K562 (cell line): ENCODE data around the gene PCAT6. TPM values are rescaled to one million over a fixed set of nuclear protein-coding genes. Genes with fewer than 3 reads are reported as not detected.
A peak's percentile ranks its signal among the peaks of the same experiment; 100 is the strongest.

Experiments used
- ATAC-seq: fragments of 200-7000 bp; cut with Tn5 transposase; 3 replicates; pipeline ENCODE4 v1.9.1; 2020; ENCODE audit warnings: moderate library complexity
- BruUV-seq: library from RNA; stranded (reverse); fragments of 400-500 nt; replicated peaks from 2 replicates; lab custom pipeline; 2021; lab: Mats Ljungman, UMichigan
- CTCF ChIA-PET: fragments of 300-600 bp; formaldehyde crosslinking; extraction: SDS; loops from one replicate; lab custom pipeline; 2021; ENCODE audit warnings: low intra/inter-chr PET ratio; lab: Yijun Ruan, JAX
- POLR2A ChIA-PET: fragments of 300-600, 350-650 bp; sonication (Branson Sonifier 250); formaldehyde crosslinking; extraction: SDS; loops from one replicate; lab custom pipeline; 2021; ENCODE audit warnings: antibody characterized with exemption, inconsistent platforms; lab: Yijun Ruan, JAX
- DNase-seq, 4 experiments: peaks; one replicate each; pipeline versions ENCODE4 v3.0.0 to v3.0.0-alpha.2; 2011 to 2018; ENCODE audit warnings: low spot score in 3 of 4, mixed read lengths in 3 of 4; ENCODE audit errors: extremely low read depth in 1 of 4
- FAIRE-seq: peaks from 2 replicates; lab custom pipeline; 2011; peaks lifted over from hg19 to GRCh38; lab: Jason Lieb, UNC
- H2AFZ ChIP-seq: 2 replicates; pipeline ENCODE4 v1.6.0; 2011; ENCODE audit warnings: low read depth, low read length, control low read depth, inconsistent platforms
- H3K27ac ChIP-seq: fragments of 200-600 bp; 3 replicates; pipeline ENCODE4 v1.8.0; 2011; ENCODE audit warnings: low read depth, mild to moderate bottlenecking, control low read depth, inconsistent platforms, low read length, moderate library complexity, mixed read lengths; ENCODE audit errors: extremely low read depth
- H3K27me3 ChIP-seq, 2 experiments: fragments of 300-600 bp in 1 of 2; 2 replicates in 1 of 2; 3 replicates in 1 of 2; pipeline versions ENCODE4 v1.6.0 to v1.8.0; 2011; ENCODE audit warnings: inconsistent platforms in 2 of 2, low read length in 2 of 2, mild to moderate bottlenecking in 1 of 2, mixed read lengths in 1 of 2, moderate library complexity in 1 of 2; ENCODE audit not compliant: control insufficient read depth in 2 of 2, insufficient read depth in 2 of 2
- H3K36me3 ChIP-seq: fragments of 300-600 bp; 3 replicates; pipeline ENCODE4 v1.8.0; 2011; ENCODE audit warnings: mild to moderate bottlenecking, low read length, inconsistent platforms; ENCODE audit not compliant: control insufficient read depth, insufficient read depth
- H3K4me1 ChIP-seq, 2 experiments: fragments of 200-600 bp in 1 of 2; replicated peaks in 1 of 2; 2 replicates in 1 of 2; 3 replicates in 1 of 2; pipeline versions ENCODE4 v1.5.1 to v1.8.0; 2011; ENCODE audit warnings: inconsistent platforms in 2 of 2, low read length in 2 of 2, mild to moderate bottlenecking in 1 of 2, mixed read lengths in 1 of 2, moderate library complexity in 1 of 2; ENCODE audit not compliant: control insufficient read depth in 2 of 2, insufficient read depth in 2 of 2
- H3K4me2 ChIP-seq: 2 replicates; pipeline ENCODE4 v1.6.1; 2011; ENCODE audit warnings: low read length, control low read depth, inconsistent platforms, mixed read lengths; ENCODE audit not compliant: insufficient read depth
- H3K4me3 ChIP-seq: fragments of 200-600 bp; sonication (generic), shearing (Covaris generic); 2 replicates; pipeline ENCODE4 v1.5.1; 2016; ENCODE audit warnings: control low read depth, inconsistent platforms
- H3K79me2 ChIP-seq: fragments of 200-600 bp; 3 replicates; pipeline ENCODE4 v1.8.0; 2011; ENCODE audit warnings: low read length, inconsistent platforms; ENCODE audit not compliant: control insufficient read depth, insufficient read depth
- H3K9ac ChIP-seq, 2 experiments: 2 replicates each; pipeline versions ENCODE4 v1.6.0 to v1.6.1; 2011; ENCODE audit warnings: low read depth in 2 of 2, low read length in 2 of 2, control low read depth in 1 of 2, inconsistent platforms in 1 of 2, mild to moderate bottlenecking in 1 of 2, mixed read lengths in 1 of 2; ENCODE audit not compliant: insufficient read depth in 1 of 2
- H3K9me1 ChIP-seq: one replicate; pipeline ENCODE4 v1.6.0; 2011; ENCODE audit warnings: inconsistent platforms, mild to moderate bottlenecking, low read length, moderate library complexity; ENCODE audit not compliant: control insufficient read depth, insufficient read depth
- H3K9me3 ChIP-seq: replicated peaks from 2 replicates; pipeline ENCODE4 v1.5.1; 2011; ENCODE audit warnings: low read depth, low read length, inconsistent platforms; ENCODE audit not compliant: control insufficient read depth, insufficient read depth
- H4K20me1 ChIP-seq: replicated peaks from 2 replicates; pipeline ENCODE4 v1.6.1; 2011; ENCODE audit warnings: low read length, inconsistent platforms, mixed read lengths; ENCODE audit not compliant: control insufficient read depth, insufficient read depth
- ATF1 ChIP-seq, 2 experiments: fragments of 450-650 bp in 1 of 2; IDR thresholded peaks; 2 replicates each; pipeline ENCODE4 v1.6.1; 2016; ENCODE audit warnings: missing compliant biosample characterization in 1 of 2, missing genetic modification characterization in 1 of 2
- CBFB ChIP-seq: sonication (generic); formaldehyde crosslinking; IDR thresholded peaks from 2 replicates; pipeline ENCODE4 v1.4.0; 2020; ENCODE audit warnings: mild to moderate bottlenecking, missing genetic modification reagents
- DIDO1 ChIP-seq: fragments of 450-650 bp; IDR thresholded peaks from 2 replicates; pipeline ENCODE4 v1.6.1; 2016; ENCODE audit warnings: low read depth, missing biosample characterization, missing genetic modification characterization
- FOSL1 ChIP-seq: fragments of 200-800 bp; sonication (Bioruptor generic); conservative IDR thresholded peaks from 2 replicates; pipeline ENCODE4 v1.6.1; 2016; ENCODE audit warnings: missing genetic modification characterization, missing compliant biosample characterization
- NR2F6 ChIP-seq: fragments of 450-650 bp; formaldehyde crosslinking; IDR thresholded peaks from 2 replicates; pipeline ENCODE4 v1.4.0; 2020; ENCODE audit warnings: mild to moderate bottlenecking
- POLR2AphosphoS5 ChIP-seq: IDR thresholded peaks from 2 replicates; pipeline ENCODE4 v1.6.1; 2011; ENCODE audit warnings: mild to moderate bottlenecking, low read depth, low read length, moderate library complexity; ENCODE audit not compliant: control insufficient read depth, insufficient read depth
- SMAD4 ChIP-seq: fragments of 250-450 bp; sonication (Bioruptor Pico); conservative IDR thresholded peaks from 2 replicates; pipeline ENCODE4 v1.8.0; 2021; ENCODE audit warnings: inconsistent platforms, mild to moderate bottlenecking, moderate library complexity
- ZNF354B ChIP-seq: fragments of 250-450 bp; sonication (Bioruptor Pico); IDR thresholded peaks from 2 replicates; pipeline ENCODE4 v1.4.0; 2020
- ZNF695 ChIP-seq: fragments of 450-650 bp; formaldehyde crosslinking; IDR thresholded peaks from 2 replicates; pipeline ENCODE4 v1.4.0; 2020; ENCODE audit warnings: mild to moderate bottlenecking, moderate library complexity
- ZNF699 ChIP-seq: fragments of 250-450 bp; sonication (Bioruptor Pico); IDR thresholded peaks from 2 replicates; pipeline ENCODE4 v1.8.0; 2021; ENCODE audit warnings: mild to moderate bottlenecking, moderate library complexity; ENCODE audit not compliant: insufficient replicate concordance
- WGBS: fragments of 100-300 bp; shearing (Covaris generic); methylation state at CpG from one replicate; pipeline ENCODE4 v1.1.6; 2016; ENCODE audit warnings: low coverage, mixed read lengths; ENCODE audit not compliant: insufficient coverage; ENCODE audit errors: missing lambda C conversion rate; 5-methylcytosine and 5-hydroxymethylcytosine counted together
- in situ Hi-C: fragments of 300-500 bp; cut with MboI; formaldehyde crosslinking; loops from 4 replicates; pipeline ENCODE4 v1.15.0; 2018; ENCODE audit warnings: inconsistent platforms, mixed read lengths
- intact Hi-C: fragments of 100-400 bp; cut with micrococcal nuclease; formaldehyde crosslinking; loops from 2 replicates; pipeline ENCODE4 v1.14.2; 2022
- polyA plus RNA-seq, 8 experiments: library from polyadenylated mRNA; depleted of rRNA in 4 of 8; stranded (reverse) in 5 of 8; unstranded in 3 of 8; fragments of >200 nt; fragmentation: Nextera tagmentation in 2 of 8; fragmentation: Illumina TruSeq in 1 of 8; extraction: Ambion mirVana in 2 of 8; extraction: Trizol in 1 of 8; gene quantifications; 2 replicates each; pipeline versions ENCODE4 v1.2.1 to v1.2.3, GENCODE V29; 2011 to 2014; ENCODE audit warnings: inconsistent platforms in 1 of 8, missing spikeins in 1 of 8
- total RNA-seq, 7 experiments: library from RNA; depleted of rRNA in 6 of 7; stranded (reverse); fragments of >200 nt in 6 of 7; fragmentation: Illumina TruSeq in 2 of 7; extraction: Trizol in 2 of 7; gene quantifications; 2 replicates each; pipeline versions ENCODE4 v1.2.1 to v1.2.3, GENCODE V29; 2011 to 2021; ENCODE audit warnings: low replicate concordance in 1 of 7
- TF ChIP-seq, protein P1 (sequence below), 2 experiments: fragments of 250-450 bp in 1 of 2; fragments of 450-650 bp in 1 of 2; sonication (Bioruptor Pico) in 1 of 2; IDR thresholded peaks; 2 replicates each; pipeline versions ENCODE4 v1.6.1 to v1.8.0; 2016 to 2021; ENCODE audit warnings: mild to moderate bottlenecking in 2 of 2, moderate library complexity in 2 of 2, missing compliant biosample characterization in 1 of 2, missing genetic modification characterization in 1 of 2
- TF ChIP-seq, protein P2 (sequence below): fragments of 450-650 bp; IDR thresholded peaks from 2 replicates; pipeline ENCODE4 v1.6.1; 2016; ENCODE audit warnings: missing biosample characterization, missing genetic modification characterization
- TF ChIP-seq, protein P3 (sequence below): sonication (generic); formaldehyde crosslinking; IDR thresholded peaks from 2 replicates; pipeline ENCODE4 v1.8.0; 2023; ENCODE audit warnings: mild to moderate bottlenecking, missing genetic modification reagents
- TF ChIP-seq, protein P4 (sequence below): sonication (generic); formaldehyde crosslinking; IDR thresholded peaks from 2 replicates; pipeline ENCODE4 v1.8.0; 2022; ENCODE audit warnings: missing genetic modification reagents, mild to moderate bottlenecking, borderline replicate concordance

PCAT6 gene
- total and polyA plus RNA-seq, 9 of the 15 experiments (the other 6 are each of a cell fraction or from before 2014, with no cell fraction given) = 0.25 to 2.4 (median 0.54) TPM; not detected in 1

DNA sequence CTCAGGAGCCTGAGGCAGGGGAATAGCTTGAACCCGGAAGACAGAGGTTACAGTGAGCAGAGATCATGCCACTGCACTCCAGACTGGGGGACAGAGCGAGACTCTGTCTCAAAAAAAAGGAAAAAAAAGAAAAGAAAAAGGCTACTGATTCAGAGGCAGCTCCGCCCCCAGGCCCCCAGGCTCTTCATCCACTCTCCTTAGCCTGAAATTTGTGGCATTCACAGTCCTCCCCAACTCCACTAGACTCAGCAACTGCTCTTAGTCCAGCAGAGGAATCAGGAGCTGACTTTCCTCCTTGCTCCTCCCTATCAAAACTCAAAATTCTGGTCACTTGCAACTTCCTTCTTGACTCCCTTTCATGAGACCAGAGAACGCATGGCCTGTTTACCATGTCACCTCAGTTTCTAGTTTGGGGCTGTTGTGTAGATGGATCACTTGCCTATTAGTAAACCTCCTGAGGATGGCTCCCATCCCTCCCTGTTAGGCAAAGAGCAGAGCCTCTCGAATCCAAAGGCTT, 27.1 kb downstream of the PCAT6 start:
- Histone ChIP-seq H3K9me1 (no peaks in the 10 kb centered on the region), H3K36me3 (no peaks in the 10 kb centered on the region), H4K20me1 (no peaks in the 10 kb centered on the region), H3K27ac (no peak overlapping the region), H3K4me1 (peaks cover 0 to 3% of the 10 kb centered on the region in 2 experiments; a peak in 2 of 5 replicates), H3K27me3 (peaks cover 2 to 5% of the 10 kb centered on the region in 2 experiments; a peak in 1 of 5 replicates), H3K9me3 (no peaks in the 10 kb centered on the region), H2AFZ (peak overlapping the region; percentile 70), H3K79me2 (no peaks in the 10 kb centered on the region), H3K9ac (no peak overlapping the region), H3K4me2 (no peak overlapping the region), H3K4me3 (no peak overlapping the region)
- no peak for FAIRE-seq
- ChIA-PET CTCF (no interaction called here), POLR2A (interaction anchor here (0.5 to 0.7 kb wide), 2 partner anchors 11 to 17 kb away, joined by 3 read pairs; no protein-coding TSS in a partner anchor)
- BruUV-seq = no TSS peak
- in situ Hi-C loops (no loop called here), intact Hi-C loops (no loop called here)
- 36% methylated on average over 5 of the region's 5 CpGs for WGBS
- no peak for DNase-seq
- ATAC-seq = no peak
- TF ChIP-seq, protein P1, sequence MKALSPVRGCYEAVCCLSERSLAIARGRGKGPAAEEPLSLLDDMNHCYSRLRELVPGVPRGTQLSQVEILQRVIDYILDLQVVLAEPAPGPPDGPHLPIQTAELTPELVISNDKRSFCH (CRISPR knock-in tag; IDR thresholded peaks at IDR 0.05) = no peak
- TF ChIP-seq, protein P1 (tag; IDR thresholded peaks at IDR 0.05) = no peak
- TF ChIP-seq POLR2AphosphoS5 (no peak), CBFB (no peak), DIDO1 (tag) (no peak), NR2F6 (CRISPR knock-in tag) (no peak), ZNF354B (CRISPR knock-in tag) (no peak), FOSL1 (tag) (no peak), SMAD4 (CRISPR knock-in tag) (no peak), ATF1 (CRISPR knock-in tag; IDR thresholded peaks at IDR 0.05) (no peak), ATF1 (tag; IDR thresholded peaks at IDR 0.05) (no peak), ZNF695 (CRISPR knock-in tag) (no peak), ZNF699 (CRISPR knock-in tag) (no peak)
- TF ChIP-seq, protein P2, sequence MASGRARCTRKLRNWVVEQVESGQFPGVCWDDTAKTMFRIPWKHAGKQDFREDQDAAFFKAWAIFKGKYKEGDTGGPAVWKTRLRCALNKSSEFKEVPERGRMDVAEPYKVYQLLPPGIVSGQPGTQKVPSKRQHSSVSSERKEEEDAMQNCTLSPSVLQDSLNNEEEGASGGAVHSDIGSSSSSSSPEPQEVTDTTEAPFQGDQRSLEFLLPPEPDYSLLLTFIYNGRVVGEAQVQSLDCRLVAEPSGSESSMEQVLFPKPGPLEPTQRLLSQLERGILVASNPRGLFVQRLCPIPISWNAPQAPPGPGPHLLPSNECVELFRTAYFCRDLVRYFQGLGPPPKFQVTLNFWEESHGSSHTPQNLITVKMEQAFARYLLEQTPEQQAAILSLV (tag) = no peak
- TF ChIP-seq, protein P3, sequence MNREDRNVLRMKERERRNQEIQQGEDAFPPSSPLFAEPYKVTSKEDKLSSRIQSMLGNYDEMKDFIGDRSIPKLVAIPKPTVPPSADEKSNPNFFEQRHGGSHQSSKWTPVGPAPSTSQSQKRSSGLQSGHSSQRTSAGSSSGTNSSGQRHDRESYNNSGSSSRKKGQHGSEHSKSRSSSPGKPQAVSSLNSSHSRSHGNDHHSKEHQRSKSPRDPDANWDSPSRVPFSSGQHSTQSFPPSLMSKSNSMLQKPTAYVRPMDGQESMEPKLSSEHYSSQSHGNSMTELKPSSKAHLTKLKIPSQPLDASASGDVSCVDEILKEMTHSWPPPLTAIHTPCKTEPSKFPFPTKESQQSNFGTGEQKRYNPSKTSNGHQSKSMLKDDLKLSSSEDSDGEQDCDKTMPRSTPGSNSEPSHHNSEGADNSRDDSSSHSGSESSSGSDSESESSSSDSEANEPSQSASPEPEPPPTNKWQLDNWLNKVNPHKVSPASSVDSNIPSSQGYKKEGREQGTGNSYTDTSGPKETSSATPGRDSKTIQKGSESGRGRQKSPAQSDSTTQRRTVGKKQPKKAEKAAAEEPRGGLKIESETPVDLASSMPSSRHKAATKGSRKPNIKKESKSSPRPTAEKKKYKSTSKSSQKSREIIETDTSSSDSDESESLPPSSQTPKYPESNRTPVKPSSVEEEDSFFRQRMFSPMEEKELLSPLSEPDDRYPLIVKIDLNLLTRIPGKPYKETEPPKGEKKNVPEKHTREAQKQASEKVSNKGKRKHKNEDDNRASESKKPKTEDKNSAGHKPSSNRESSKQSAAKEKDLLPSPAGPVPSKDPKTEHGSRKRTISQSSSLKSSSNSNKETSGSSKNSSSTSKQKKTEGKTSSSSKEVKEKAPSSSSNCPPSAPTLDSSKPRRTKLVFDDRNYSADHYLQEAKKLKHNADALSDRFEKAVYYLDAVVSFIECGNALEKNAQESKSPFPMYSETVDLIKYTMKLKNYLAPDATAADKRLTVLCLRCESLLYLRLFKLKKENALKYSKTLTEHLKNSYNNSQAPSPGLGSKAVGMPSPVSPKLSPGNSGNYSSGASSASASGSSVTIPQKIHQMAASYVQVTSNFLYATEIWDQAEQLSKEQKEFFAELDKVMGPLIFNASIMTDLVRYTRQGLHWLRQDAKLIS (CRISPR knock-in tag) = no peak
- TF ChIP-seq, protein P4, sequence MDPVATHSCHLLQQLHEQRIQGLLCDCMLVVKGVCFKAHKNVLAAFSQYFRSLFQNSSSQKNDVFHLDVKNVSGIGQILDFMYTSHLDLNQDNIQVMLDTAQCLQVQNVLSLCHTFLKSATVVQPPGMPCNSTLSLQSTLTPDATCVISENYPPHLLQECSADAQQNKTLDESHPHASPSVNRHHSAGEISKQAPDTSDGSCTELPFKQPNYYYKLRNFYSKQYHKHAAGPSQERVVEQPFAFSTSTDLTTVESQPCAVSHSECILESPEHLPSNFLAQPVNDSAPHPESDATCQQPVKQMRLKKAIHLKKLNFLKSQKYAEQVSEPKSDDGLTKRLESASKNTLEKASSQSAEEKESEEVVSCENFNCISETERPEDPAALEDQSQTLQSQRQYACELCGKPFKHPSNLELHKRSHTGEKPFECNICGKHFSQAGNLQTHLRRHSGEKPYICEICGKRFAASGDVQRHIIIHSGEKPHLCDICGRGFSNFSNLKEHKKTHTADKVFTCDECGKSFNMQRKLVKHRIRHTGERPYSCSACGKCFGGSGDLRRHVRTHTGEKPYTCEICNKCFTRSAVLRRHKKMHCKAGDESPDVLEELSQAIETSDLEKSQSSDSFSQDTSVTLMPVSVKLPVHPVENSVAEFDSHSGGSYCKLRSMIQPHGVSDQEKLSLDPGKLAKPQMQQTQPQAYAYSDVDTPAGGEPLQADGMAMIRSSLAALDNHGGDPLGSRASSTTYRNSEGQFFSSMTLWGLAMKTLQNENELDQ (CRISPR knock-in tag) = no peak
